Lower leg skin (tissue), 4 donors: ENCODE measurements around the gene TSEN15. TPM values are rescaled to one million over a fixed set of nuclear protein-coding genes. Genes with fewer than 3 reads are reported as not detected.

ENCODE experiments used
- DNase-seq, 2 donors: peaks; one replicate each; pipeline ENCODE4 v3.0.0-alpha.2; 2019; ENCODE audit warnings: low spot score in 2 of 2
- H3K4me3 ChIP-seq: fragments of 200-600 bp; sonication (generic); 2 replicates; pipeline ENCODE4 v1.5.1; 2017; ENCODE audit warnings: mild to moderate bottlenecking, low read depth; ENCODE audit not compliant: poor library complexity, severe bottlenecking
- CTCF ChIP-seq, 3 donors: fragments of 450-650 bp; IDR thresholded peaks; one replicate each; pipeline ENCODE4 v1.5.1; 2016; ENCODE audit warnings: antibody characterized with exemption in 3 of 3, mild to moderate bottlenecking in 3 of 3, moderate library complexity in 2 of 3
- POLR2A ChIP-seq, 2 donors: fragments of 450-650 bp; IDR thresholded peaks; one replicate each; pipeline ENCODE4 v1.6.1; 2016 to 2017; ENCODE audit warnings: antibody characterized with exemption in 2 of 2, mild to moderate bottlenecking in 1 of 2, moderate library complexity in 1 of 2
- WGBS, 2 donors: methylation state at CpG; one replicate each; pipeline ENCODE4 v1.1.5; 2018; 5-methylcytosine and 5-hydroxymethylcytosine counted together
- intact Hi-C: fragments of 100-400 bp; cut with DNase I; formaldehyde crosslinking; loops from one replicate; pipeline ENCODE4 v1.15.0; 2023; ENCODE audit warnings: low total_unique reads
- total RNA-seq, 4 donors: library from RNA; depleted of rRNA; stranded (reverse); fragments of >200 nt; gene quantifications; one replicate each; pipeline ENCODE4 v1.1.0, GENCODE V29; 2016

TSEN15 gene
- total RNA-seq, 4 donors from 2014 or later: 6.8 to 35.9 (median 12.8) TPM

- DNase-seq: no peak
- H3K4me3 ChIP-seq: no peak overlapping the region
- TF ChIP-seq CTCF (IDR thresholded peaks at IDR 0.05) (no peak), POLR2A (IDR thresholded peaks at IDR 0.05) (no peak)
- intact Hi-C loops: no loop called here
- 94 to 100% methylated on average over 2 of the region's 2 CpGs for WGBS, 2 donors
These were observed 31.2 kb upstream of the TSEN15 start for GRCh38 chr1:184020328-184020727.

- TF ChIP-seq POLR2A (IDR thresholded peaks at IDR 0.05) (no peak), CTCF (IDR thresholded peaks at IDR 0.05) (no peak)
- WGBS, 2 donors: 69 to 82% methylated on average over 3 of the region's 3 CpGs
- DNase-seq: no peak
- intact Hi-C loops: no loop called here
- H3K4me3 ChIP-seq: no peak overlapping the region
These were observed 30.7 kb upstream of the TSEN15 start for GRCh38 chr1:184020855-184021254.

- intact Hi-C loops: no loop called here
- no peak for DNase-seq
- 31 to 49% methylated on average over 1 of the region's 1 CpG for WGBS, 2 donors
- TF ChIP-seq POLR2A (IDR thresholded peaks at IDR 0.05) (no peak), CTCF (IDR thresholded peaks at IDR 0.05) (no peak)
- H3K4me3 ChIP-seq: no peak overlapping the region
These were observed 29.8 kb upstream of the TSEN15 start for GRCh38 chr1:184021728-184022127.

- no peak for DNase-seq
- TF ChIP-seq CTCF (IDR thresholded peaks at IDR 0.05): no peak
- no peak for TF ChIP-seq POLR2A (IDR thresholded peaks at IDR 0.05)
- 21 to 38% methylated on average over 2 of the region's 2 CpGs for WGBS, 2 donors
- H3K4me3 ChIP-seq: no peak overlapping the region
- intact Hi-C loops: no loop called here
These were observed 28.9 kb upstream of the TSEN15 start for GRCh38 chr1:184022668-184023067.

GRCh38 chr1:184023171-184023570, 28.4 kb upstream of the TSEN15 start:
- H3K4me3 ChIP-seq: no peak overlapping the region
- intact Hi-C loops: no loop called here
- DNase-seq: no peak
- TF ChIP-seq CTCF (IDR thresholded peaks at IDR 0.05): no peak
- TF ChIP-seq POLR2A (IDR thresholded peaks at IDR 0.05): no peak

GRCh38 chr1:184025242-184025675, 26.3 kb upstream of the TSEN15 start:
- intact Hi-C loops: no loop called here
- DNase-seq: no peak
- TF ChIP-seq POLR2A (IDR thresholded peaks at IDR 0.05): no peak
- no peak for TF ChIP-seq CTCF (IDR thresholded peaks at IDR 0.05)
- WGBS, 2 donors: 52 to 87% methylated on average over 1 of the region's 1 CpG
- H3K4me3 ChIP-seq: no peak overlapping the region
